ENCODE results near the gene GTPBP1.
A peak's percentile ranks its signal among the peaks of the same experiment; 100 is the strongest.

DNA sequence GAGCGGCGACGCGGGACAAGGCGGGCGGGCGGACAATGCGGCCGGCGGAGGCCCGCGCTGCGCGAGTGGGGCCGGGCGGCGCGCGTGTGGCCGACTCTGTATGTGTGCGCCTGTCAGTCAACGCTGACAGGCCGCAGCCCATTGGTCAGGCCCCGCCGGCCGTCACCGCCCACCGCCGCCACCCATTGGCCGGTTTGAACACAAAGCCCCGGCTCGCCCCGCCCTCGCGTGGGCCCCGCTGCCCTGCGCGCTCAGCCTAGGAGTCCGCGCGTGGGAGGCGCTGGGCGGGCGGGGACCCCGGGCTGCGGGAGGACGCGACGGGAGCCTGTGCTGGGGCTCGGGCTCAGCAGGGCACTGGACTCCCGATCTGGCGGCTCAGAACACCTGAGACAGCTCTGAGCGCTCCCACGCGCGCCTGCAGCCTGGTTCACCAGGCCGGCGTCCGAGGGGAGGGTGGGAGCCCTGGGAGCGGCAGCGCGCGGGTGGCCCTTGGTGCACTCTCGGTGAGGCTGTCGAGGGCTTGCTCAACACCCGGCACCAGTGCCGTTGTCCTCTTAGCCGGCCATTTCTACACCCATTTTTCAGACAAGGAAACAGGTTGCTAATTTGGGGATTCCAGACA is 50.3 kb downstream of the GTPBP1 start, which contains the start of gene SUN2:
- no peak for TF ChIP-seq CTCF (IDR thresholded peaks at IDR 0.05)
- peak; percentile 6 to 19 for TF ChIP-seq POLR2A (IDR thresholded peaks at IDR 0.05)
- TF ChIP-seq EP300 (IDR thresholded peaks at IDR 0.05), result no peak
- TF ChIP-seq POLR2AphosphoS5 (IDR thresholded peaks at IDR 0.05), result peak; percentile 40 to 75 (median 70)
